ENCODE results near the gene PRMT3.
"Not testable (repeated sequence)": the region's sequence is repeated elsewhere in the genome, so short reads cannot be mapped to it uniquely, and the experiment has no call there.

The PRMT3 gene

GRCh38 chr11:20457934-20458680 is 70.6 kb downstream of the PRMT3 start:
- no peak for DNase-seq (ENCODE audit: low spot score)

GRCh38 chr11:20458905-20459632 is 71.6 kb downstream of the PRMT3 start:
- DNase-seq (ENCODE audit: low spot score), result no peak

GRCh38 chr11:20459865-20460264 is 72.3 kb downstream of the PRMT3 start:
- DNase-seq (ENCODE audit: low spot score), result no peak

GRCh38 chr11:20464518-20464917 is 77.0 kb downstream of the PRMT3 start:
- DNase-seq (ENCODE audit: low spot score), result no peak

- no peak for DNase-seq (ENCODE audit: low spot score)
These were observed 80.1 kb downstream of the PRMT3 start for GRCh38 chr11:20467487-20468185.

- no peak for DNase-seq (ENCODE audit: low spot score)
These were observed 82.8 kb downstream of the PRMT3 start for GRCh38 chr11:20470348-20470747.

GRCh38 chr11:20471929-20472328 is 84.4 kb downstream of the PRMT3 start:
- not testable (repeated sequence) for DNase-seq (ENCODE audit: low spot score)

GRCh38 chr11:20474176-20474881 is 86.8 kb downstream of the PRMT3 start:
- DNase-seq (ENCODE audit: low spot score), result peak; percentile 8

GRCh38 chr11:20474882-20475517 is 87.5 kb downstream of the PRMT3 start:
- peak; percentile 4 for DNase-seq (ENCODE audit: low spot score)

GRCh38 chr11:20477418-20478090 is 90.0 kb downstream of the PRMT3 start:
- no peak for DNase-seq (ENCODE audit: low spot score)

- no peak for DNase-seq (ENCODE audit: low spot score)
These were observed 92.0 kb downstream of the PRMT3 start for GRCh38 chr11:20479513-20479912.

GRCh38 chr11:20483931-20484330 is 96.4 kb downstream of the PRMT3 start:
- no peak for DNase-seq (ENCODE audit: low spot score)

GRCh38 chr11:20484416-20484815 is 96.9 kb downstream of the PRMT3 start:
- DNase-seq (ENCODE audit: low spot score), result not testable (repeated sequence)

GRCh38 chr11:20488352-20488751 is 100.8 kb downstream of the PRMT3 start:
- no peak for DNase-seq (ENCODE audit: low spot score)

- DNase-seq (ENCODE audit: low spot score), result no peak
These were observed 102.4 kb downstream of the PRMT3 start for GRCh38 chr11:20489948-20490347.

GRCh38 chr11:20493340-20493739 is 105.8 kb downstream of the PRMT3 start:
- no peak for DNase-seq (ENCODE audit: low spot score)

- no peak for DNase-seq (ENCODE audit: low spot score)
These were observed 109.7 kb downstream of the PRMT3 start for GRCh38 chr11:20497124-20497792.

- DNase-seq (ENCODE audit: low spot score), result no peak
These were observed 113.7 kb downstream of the PRMT3 start for GRCh38 chr11:20501252-20501651.

GRCh38 chr11:20501971-20502370 is 114.5 kb downstream of the PRMT3 start:
- DNase-seq (ENCODE audit: low spot score), result no peak

GRCh38 chr11:20511982-20512381 is 124.5 kb downstream of the PRMT3 start:
- no peak for DNase-seq (ENCODE audit: low spot score)

- no peak for DNase-seq (ENCODE audit: low spot score)
These were observed 125.4 kb downstream of the PRMT3 start for GRCh38 chr11:20512869-20513268.
